H9 (cell line): ENCODE results near the gene LMBRD2. TPM values are rescaled to one million over a fixed set of nuclear protein-coding genes. Genes with fewer than 3 reads are reported as not detected.

Experiments used
- DNase-seq: peaks from one replicate; pipeline ENCODE4 v3.0.0-alpha.2; 2017
- H2AFZ ChIP-seq: one replicate; pipeline ENCODE4 v1.6.1; 2013; ENCODE audit warnings: mild to moderate bottlenecking, low read length, control low read depth, moderate library complexity
- H2AK5ac ChIP-seq: 2 replicates; pipeline ENCODE4 v1.6.1; 2013; ENCODE audit warnings: low read length, control low read depth, mixed read lengths; ENCODE audit not compliant: insufficient read length
- H2BK120ac ChIP-seq: one replicate; pipeline ENCODE4 v1.6.1; 2013; ENCODE audit warnings: low read depth, mild to moderate bottlenecking, low read length, control low read depth, inconsistent platforms; ENCODE audit not compliant: poor library complexity, severe bottlenecking
- H2BK12ac ChIP-seq: 2 replicates; pipeline ENCODE4 v1.6.1; 2013; ENCODE audit warnings: low read length, control low read depth, mixed read lengths, low read depth; ENCODE audit not compliant: insufficient read length
- H2BK15ac ChIP-seq: 2 replicates; pipeline ENCODE4 v1.6.1; 2013; ENCODE audit warnings: low read depth, low read length, control low read depth
- H2BK20ac ChIP-seq: one replicate; pipeline ENCODE4 v1.6.1; 2013; ENCODE audit warnings: low read depth, mild to moderate bottlenecking, low read length, control low read depth, inconsistent platforms; ENCODE audit not compliant: poor library complexity, severe bottlenecking
- H2BK5ac ChIP-seq: 2 replicates; pipeline ENCODE4 v1.6.1; 2013; ENCODE audit warnings: low read length, control low read depth, mixed read lengths; ENCODE audit not compliant: insufficient read length
- H3K14ac ChIP-seq: 2 replicates; pipeline ENCODE4 v1.6.1; 2013; ENCODE audit warnings: low read length, control low read depth; ENCODE audit not compliant: insufficient read depth
- H3K18ac ChIP-seq: 2 replicates; pipeline ENCODE4 v1.6.1; 2013; ENCODE audit warnings: low read depth, mild to moderate bottlenecking, mixed read lengths, low read length, control low read depth; ENCODE audit not compliant: insufficient read length
- H3K23ac ChIP-seq: 2 replicates; pipeline ENCODE4 v1.6.1; 2013; ENCODE audit warnings: low read length, control low read depth, mixed read lengths, low read depth; ENCODE audit not compliant: insufficient read length
- H3K23me2 ChIP-seq: 2 replicates; pipeline ENCODE4 v1.6.1; 2013; ENCODE audit warnings: low read depth, mild to moderate bottlenecking, mixed read lengths, low read length, control low read depth; ENCODE audit not compliant: insufficient read length, poor library complexity, severe bottlenecking
- H3K27ac ChIP-seq: 2 replicates; pipeline ENCODE4 v1.5.1; 2013; ENCODE audit warnings: low read length, control low read depth, mixed read lengths, low read depth; ENCODE audit not compliant: insufficient read length
- H3K27me3 ChIP-seq: 2 replicates; pipeline ENCODE4 v1.6.1; 2013; ENCODE audit warnings: low read length, control low read depth, inconsistent platforms; ENCODE audit not compliant: insufficient read depth
- H3K4ac ChIP-seq: 2 replicates; pipeline ENCODE4 v1.6.1; 2013; ENCODE audit warnings: low read depth, mild to moderate bottlenecking, control low read depth, inconsistent platforms, low read length, moderate library complexity
- H3K4me1 ChIP-seq: 2 replicates; pipeline ENCODE4 v1.6.1; 2013; ENCODE audit warnings: low read length, control low read depth, inconsistent platforms; ENCODE audit not compliant: insufficient read depth
- H3K4me2 ChIP-seq: 2 replicates; pipeline ENCODE4 v1.6.1; 2013; ENCODE audit warnings: low read length, control low read depth, mixed read lengths; ENCODE audit not compliant: insufficient read length, insufficient read depth
- H3K56ac ChIP-seq: 2 replicates; pipeline ENCODE4 v1.6.1; 2013; ENCODE audit warnings: low read depth, mild to moderate bottlenecking, mixed read lengths, low read length, control low read depth; ENCODE audit not compliant: insufficient read length
- H3K79me1 ChIP-seq: 2 replicates; pipeline ENCODE4 v1.6.1; 2013; ENCODE audit warnings: low read depth, mild to moderate bottlenecking, moderate library complexity, low read length, control low read depth, inconsistent platforms; ENCODE audit not compliant: insufficient read depth, poor library complexity, severe bottlenecking
- H3K79me2 ChIP-seq: 2 replicates; pipeline ENCODE4 v1.6.1; 2013; ENCODE audit warnings: low read length, control low read depth, inconsistent platforms; ENCODE audit not compliant: insufficient read depth
- H3K9ac ChIP-seq: 2 replicates; pipeline ENCODE4 v1.6.1; 2013; ENCODE audit warnings: low read length, control low read depth, mixed read lengths; ENCODE audit not compliant: insufficient read length; ENCODE audit errors: extremely low read depth
- H3K9me3 ChIP-seq: one replicate; pipeline ENCODE4 v1.6.1; 2013; ENCODE audit warnings: low read depth, low read length, inconsistent platforms; ENCODE audit not compliant: control insufficient read depth
- H3T11ph ChIP-seq: one replicate; pipeline ENCODE4 v1.6.1; 2013; ENCODE audit warnings: mild to moderate bottlenecking, low read length, control low read depth, inconsistent platforms
- H4K20me1 ChIP-seq: one replicate; pipeline ENCODE4 v1.6.1; 2013; ENCODE audit not compliant: control insufficient read depth, insufficient read length, insufficient read depth
- H4K5ac ChIP-seq: 2 replicates; pipeline ENCODE4 v1.6.1; 2013; ENCODE audit warnings: low read depth, mild to moderate bottlenecking, mixed read lengths, low read length, control low read depth; ENCODE audit not compliant: insufficient read length
- H4K8ac ChIP-seq: replicated peaks from 2 replicates; pipeline ENCODE4 v1.6.1; 2013; ENCODE audit warnings: low read length, control low read depth, mixed read lengths, low read depth; ENCODE audit not compliant: insufficient read length
- H4K91ac ChIP-seq: 2 replicates; pipeline ENCODE4 v1.6.1; 2013; ENCODE audit warnings: low read depth, mild to moderate bottlenecking, moderate library complexity, mixed read lengths, low read length, control low read depth; ENCODE audit not compliant: insufficient read length
- H3K27ac Mint-ChIP-seq, 3 experiments: 2 replicates in 2 of 3; 3 replicates in 1 of 3; pipeline ENCODE4 v1.8.0; 2020 to 2021; ENCODE audit warnings: mixed read lengths in 3 of 3, mild to moderate bottlenecking in 1 of 3, moderate library complexity in 1 of 3
- H3K27me3 Mint-ChIP-seq: 2 replicates; pipeline ENCODE4 v1.8.0; 2021; ENCODE audit warnings: low read depth, mild to moderate bottlenecking, moderate library complexity, mixed read lengths
- H3K36me3 Mint-ChIP-seq, 3 experiments: 2 replicates in 2 of 3; 3 replicates in 1 of 3; pipeline ENCODE4 v1.8.0; 2020 to 2021; ENCODE audit warnings: low read depth in 3 of 3, mixed read lengths in 3 of 3; ENCODE audit not compliant: insufficient read depth in 1 of 3
- H3K4me1 Mint-ChIP-seq, 2 experiments: 2 replicates each; pipeline ENCODE4 v1.8.0; 2020; ENCODE audit warnings: mixed read lengths in 2 of 2
- H3K4me3 Mint-ChIP-seq, 2 experiments: 2 replicates in 1 of 2; 3 replicates in 1 of 2; pipeline ENCODE4 v1.8.0; 2020 to 2021; ENCODE audit warnings: mild to moderate bottlenecking in 2 of 2, mixed read lengths in 2 of 2, moderate library complexity in 1 of 2
- H3K9me3 Mint-ChIP-seq, 2 experiments: 2 replicates in 1 of 2; 3 replicates in 1 of 2; pipeline ENCODE4 v1.8.0; 2020; ENCODE audit warnings: mild to moderate bottlenecking in 2 of 2, mixed read lengths in 2 of 2, moderate library complexity in 1 of 2
- CTCF ChIP-seq: fragments of 200-600 bp; sonication (generic); conservative IDR thresholded peaks from 3 replicates; pipeline ENCODE4 v1.8.0; 2021; ENCODE audit warnings: antibody characterized with exemption, mild to moderate bottlenecking
- WGBS: extraction: QIAGEN DNeasy Blood & Tissue Kit; methylation state at CpG from one replicate; pipeline ENCODE4 v1.1.7; 2013; ENCODE audit warnings: missing lambda C conversion rate, low lambda C conversion rate, mixed read lengths; ENCODE audit not compliant: insufficient read length; ENCODE audit errors: extremely low coverage; 5-methylcytosine and 5-hydroxymethylcytosine counted together
- total RNA-seq: library from RNA; stranded (reverse); gene quantifications from 2 replicates; pipeline ENCODE4 v1.2.1, GENCODE V29; 2021

Gene LMBRD2
- total RNA-seq, 1 experiment from 2014 or later: 5.3 TPM

- Histone ChIP-seq H3K79me2 (no peaks in the 10 kb centered on the region), H2BK20ac (no peak overlapping the region), H2BK12ac (no peak overlapping the region), H4K91ac (no peak overlapping the region), H3K4me2 (no peak overlapping the region), H4K8ac (no peak overlapping the region), H2BK15ac (no peak overlapping the region), H4K20me1 (no peaks in the 10 kb centered on the region), H3K18ac (no peak overlapping the region), H3K27me3 (no peaks in the 10 kb centered on the region), H3K9ac (no peak overlapping the region), H3K79me1 (no peaks in the 10 kb centered on the region), H3K9me3 (no peaks in the 10 kb centered on the region), H3K23ac (no peak overlapping the region), H3K23me2 (no peaks in the 10 kb centered on the region), H3K56ac (no peak overlapping the region), H3K4me1 (no peaks in the 10 kb centered on the region), H3K14ac (no peak overlapping the region), H2BK5ac (no peak overlapping the region), H2AK5ac (no peak overlapping the region), H3K4ac (no peak overlapping the region), H2BK120ac (no peak overlapping the region), H3K27ac (no peak overlapping the region), H2AFZ (no peak overlapping the region), H4K5ac (no peak overlapping the region), H3T11ph (no peak overlapping the region)
- H3K27me3 Mint-ChIP-seq: no peaks in the 10 kb centered on the region
- no peak overlapping the region for H3K27ac Mint-ChIP-seq
- no peak for TF ChIP-seq CTCF
- H3K36me3 Mint-ChIP-seq: peaks cover 0 to 2% (median 0%) of the 10 kb centered on the region in 3 experiments; a peak in 1 of 7 replicates
- DNase-seq: no peak
- no peaks in the 10 kb centered on the region for H3K9me3 Mint-ChIP-seq
- H3K4me1 Mint-ChIP-seq: no peaks in the 10 kb centered on the region
- no peak overlapping the region for H3K4me3 Mint-ChIP-seq
- no CpG with 5 or more reads among the region's 3 CpGs for WGBS
These were observed 42.8 kb downstream of the LMBRD2 start for GRCh38 chr5:36108758-36109460.
